Posterior cingulate gyrus (tissue), 11 donors: ENCODE results near the gene MAP3K9.
"Not testable (repeated sequence)": the region's sequence is repeated elsewhere in the genome, so short reads cannot be mapped to it uniquely, and the experiment has no call there.

Experiments
- DNase-seq, 10 donors: peaks; one replicate each; pipeline versions ENCODE4 v3.0.0 to v3.0.0-alpha.2; 2020 to 2021; ENCODE audit warnings: mixed read lengths in 3 of 10
- intact Hi-C: fragments of 100-400 bp; cut with DNase I; formaldehyde crosslinking; loops from one replicate; pipeline ENCODE4 v1.15.1; 2023

Gene MAP3K9

GRCh38 chr14:70809225-70810219 is at the start of gene MAP3K9:
TSS of gene MAP3K9 (minus strand) at chr14:70809513. CDS start at chr14:70809171, 342 bp downstream.
- intact Hi-C loops, result no loop called here
- DNase-seq, result peak; percentile 69 to 99 (median 94)

GRCh38 chr14:70858641-70859040 is 49.3 kb upstream of the MAP3K9 start:
- no peak for DNase-seq
- intact Hi-C loops, result no loop called here

GRCh38 chr14:70857496-70857890 is 48.2 kb upstream of the MAP3K9 start:
- intact Hi-C loops, result no loop called here
- no peak for DNase-seq

- intact Hi-C loops, result no loop called here
- no peak for DNase-seq
Measured at GRCh38 chr14:70856851-70857495, 47.7 kb upstream of the MAP3K9 start.

- DNase-seq, result no peak
- intact Hi-C loops, result no loop called here
Measured at GRCh38 chr14:70855486-70855885, 46.2 kb upstream of the MAP3K9 start.

- intact Hi-C loops, DNase-seq: not testable (repeated sequence)
Measured at GRCh38 chr14:70853658-70854057, 44.3 kb upstream of the MAP3K9 start.

GRCh38 chr14:70847406-70848090 is 38.2 kb upstream of the MAP3K9 start:
- intact Hi-C loops, result no loop called here
- DNase-seq, result no peak

GRCh38 chr14:70845601-70846000 is 36.3 kb upstream of the MAP3K9 start:
- no peak for DNase-seq
- intact Hi-C loops, result no loop called here

GRCh38 chr14:70842851-70843462 is 33.6 kb upstream of the MAP3K9 start:
- DNase-seq, result no peak
- intact Hi-C loops, result no loop called here

GRCh38 chr14:70838076-70838475 is 28.8 kb upstream of the MAP3K9 start:
- intact Hi-C loops, result no loop called here
- DNase-seq, result no peak

- intact Hi-C loops, result no loop called here
Measured at GRCh38 chr14:70836946-70837345, 27.6 kb upstream of the MAP3K9 start.

GRCh38 chr14:70833884-70834283 is 24.6 kb upstream of the MAP3K9 start:
- intact Hi-C loops, result no loop called here
- DNase-seq, result no peak

More at GRCh38 chr14:70836946-70837345, 27.6 kb upstream of the MAP3K9 start:
- DNase-seq, result no peak

- intact Hi-C loops, result no loop called here
- no peak for DNase-seq
Measured at GRCh38 chr14:70832561-70833305, 23.4 kb upstream of the MAP3K9 start.

GRCh38 chr14:70830998-70831781 is 21.9 kb upstream of the MAP3K9 start:
- no peak for DNase-seq
- intact Hi-C loops, result no loop called here

GRCh38 chr14:70828188-70828587 is 18.9 kb upstream of the MAP3K9 start:
- DNase-seq, result no peak
- intact Hi-C loops, result no loop called here

GRCh38 chr14:70827752-70828151 is 18.4 kb upstream of the MAP3K9 start:
- no peak for DNase-seq
- intact Hi-C loops, result no loop called here

GRCh38 chr14:70827347-70827746 is 18.0 kb upstream of the MAP3K9 start:
- no peak for DNase-seq
- intact Hi-C loops, result no loop called here

GRCh38 chr14:70823281-70823680 is 14.0 kb upstream of the MAP3K9 start:
- DNase-seq, result no peak
- intact Hi-C loops, result loop anchor here (5.0 kb wide), 1 partner anchor 84 kb away; the partner anchor contains the start of gene PCNX1
